Smooth muscle cell (in vitro differentiated cells): ENCODE results near the gene ASPSCR1. TPM values are rescaled to one million over a fixed set of nuclear protein-coding genes. Genes with fewer than 3 reads are reported as not detected.

Experiments
- DNase-seq: peaks from one replicate; lab custom pipeline; 2025; ENCODE audit not compliant: unreplicated experiment; lab: John Stamatoyannopoulos, UW
- H2AFZ ChIP-seq: fragments of 200-600 bp; sonication (generic); 2 replicates; pipeline ENCODE4 v1.6.0; 2016; ENCODE audit warnings: antibody characterized with exemption, low read depth, mild to moderate bottlenecking
- H3F3A ChIP-seq: fragments of 200-600 bp; sonication (generic); 2 replicates; pipeline ENCODE4 v1.6.0; 2017; ENCODE audit warnings: antibody characterized with exemption, low read depth
- H3K27ac ChIP-seq: fragments of 200-600 bp; sonication (generic); 2 replicates; pipeline ENCODE4 v1.5.1; 2016; ENCODE audit warnings: low read depth, mild to moderate bottlenecking
- H3K27me3 ChIP-seq: fragments of 200-600 bp; sonication (generic); 2 replicates; pipeline ENCODE4 v1.6.1; 2016; ENCODE audit warnings: low read depth, mild to moderate bottlenecking
- H3K36me3 ChIP-seq: fragments of 200-600 bp; sonication (generic); 2 replicates; pipeline ENCODE4 v1.5.1; 2016; ENCODE audit warnings: low read depth
- H3K4me1 ChIP-seq: fragments of 200-600 bp; sonication (generic); 2 replicates; pipeline ENCODE4 v1.5.1; 2016; ENCODE audit warnings: low read depth
- H3K4me2 ChIP-seq: fragments of 200-600 bp; sonication (generic); 2 replicates; pipeline ENCODE4 v1.6.0; 2016; ENCODE audit warnings: mild to moderate bottlenecking
- H3K4me3 ChIP-seq: fragments of 200-600 bp; sonication (generic); 2 replicates; pipeline ENCODE4 v1.5.1; 2016; ENCODE audit warnings: mild to moderate bottlenecking
- H3K79me2 ChIP-seq: fragments of 200-600 bp; sonication (generic); 2 replicates; pipeline ENCODE4 v1.6.0; 2016; ENCODE audit warnings: low read depth, mild to moderate bottlenecking
- H3K9ac ChIP-seq: fragments of 200-600 bp; sonication (generic); 2 replicates; pipeline ENCODE4 v1.6.0; 2016; ENCODE audit warnings: low read depth
- H3K9me3 ChIP-seq: fragments of 200-600 bp; sonication (generic); replicated peaks from 2 replicates; pipeline ENCODE4 v1.5.1; 2016; ENCODE audit warnings: low read depth
- H4K20me1 ChIP-seq: fragments of 200-600 bp; sonication (generic); 2 replicates; pipeline ENCODE4 v1.6.0; 2016; ENCODE audit warnings: low read depth
- CTCF ChIP-seq: fragments of 200-600 bp; sonication (generic); IDR thresholded peaks from 2 replicates; pipeline ENCODE4 v1.5.1; 2017; ENCODE audit warnings: borderline replicate concordance, mild to moderate bottlenecking, antibody characterized with exemption; ENCODE audit not compliant: insufficient read depth, poor library complexity, severe bottlenecking
- WGBS: methylation state at CpG from one replicate; pipeline ENCODE4 v1.1.7; 2016; ENCODE audit warnings: low lambda C conversion rate; 5-methylcytosine and 5-hydroxymethylcytosine counted together
- polyA plus RNA-seq: library from polyadenylated mRNA; unstranded; fragments of >200 nt; fragmentation: Nextera tagmentation; extraction: Ambion mirVana; gene quantifications from 2 replicates; pipeline ENCODE4 v1.2.1, GENCODE V29; 2016
- total RNA-seq: library from RNA; depleted of rRNA; stranded (reverse); fragments of >200 nt; gene quantifications from 2 replicates; pipeline ENCODE4 v1.2.3, GENCODE V29; 2014

ASPSCR1 gene
- total and polyA plus RNA-seq, 2 experiments from 2014 or later: 28.4 to 44.0 TPM

GRCh38 chr17:81968850-81969812, 8.3 kb upstream of the ASPSCR1 start:
- no peaks in the 10 kb centered on the region for H3K36me3 ChIP-seq
- no peaks in the 10 kb centered on the region for H4K20me1 ChIP-seq
- 91% methylated on average over 12 of the region's 12 CpGs for WGBS
- H3K79me2 ChIP-seq: no peaks in the 10 kb centered on the region
- no peaks in the 10 kb centered on the region for H3K9me3 ChIP-seq
- TF ChIP-seq CTCF: no peak
- no peak overlapping the region for H3K27ac ChIP-seq
- H3K9ac ChIP-seq: no peak overlapping the region
- H3K27me3 ChIP-seq: no peaks in the 10 kb centered on the region
- peaks cover 11% of the 10 kb centered on the region for H3F3A ChIP-seq
- H3K4me2 ChIP-seq: no peak overlapping the region
- H2AFZ ChIP-seq: no peak overlapping the region
- no peak for DNase-seq
- no peak overlapping the region for H3K4me3 ChIP-seq
- peaks cover 16% of the 10 kb centered on the region for H3K4me1 ChIP-seq

- no peaks in the 10 kb centered on the region for H3K27me3 ChIP-seq
- H3K36me3 ChIP-seq: no peaks in the 10 kb centered on the region
- H3K4me1 ChIP-seq: peaks cover 6% of the 10 kb centered on the region
- H3F3A ChIP-seq: no peaks in the 10 kb centered on the region
- no peak overlapping the region for H3K9ac ChIP-seq
- H3K79me2 ChIP-seq: peaks cover 6% of the 10 kb centered on the region
- H2AFZ ChIP-seq: no peak overlapping the region
- DNase-seq: no peak
- H3K9me3 ChIP-seq: no peaks in the 10 kb centered on the region
- H4K20me1 ChIP-seq: no peaks in the 10 kb centered on the region
- no peak for TF ChIP-seq CTCF
- no peak overlapping the region for H3K4me3 ChIP-seq
- H3K4me2 ChIP-seq: no peak overlapping the region
- no peak overlapping the region for H3K27ac ChIP-seq
These were observed 4.0 kb upstream of the ASPSCR1 start for GRCh38 chr17:81973432-81973831.

GRCh38 chr17:81976332-81977210, 858 bp upstream of the ASPSCR1 start:
- Histone ChIP-seq H3K4me1 (peaks cover 7% of the 10 kb centered on the region), H3K79me2 (peaks cover 8% of the 10 kb centered on the region), H2AFZ (peak overlapping the region; percentile 90), H3K27me3 (no peaks in the 10 kb centered on the region), H3K9me3 (no peaks in the 10 kb centered on the region), H3K9ac (peak overlapping the region; percentile 95), H3K4me2 (peak overlapping the region; percentile 98), H3F3A (no peaks in the 10 kb centered on the region), H3K27ac (peak overlapping the region; percentile 87), H3K36me3 (no peaks in the 10 kb centered on the region), H3K4me3 (peak overlapping the region; percentile 83), H4K20me1 (peaks cover 3% of the 10 kb centered on the region)
- WGBS: 32% methylated on average over 30 of the region's 30 CpGs
- DNase-seq: no peak
- TF ChIP-seq CTCF: no peak
